Thoracic aorta (tissue), 2 donors: ENCODE data around the gene CRCP. TPM values are rescaled to one million over a fixed set of nuclear protein-coding genes. Genes with fewer than 3 reads are reported as not detected.
"Not testable (repeated sequence)": the region's sequence is repeated elsewhere in the genome, so short reads cannot be mapped to it uniquely, and the experiment has no call there.

Experiments used
- ATAC-seq: fragments of 150-250 bp; one replicate; pipeline ENCODE4 v1.8.0; 2017; ENCODE audit warnings: low read depth; ENCODE audit not compliant: insufficient number of reproducible peaks, low FRiP score
- DNase-seq: peaks from one replicate; pipeline ENCODE4 v3.0.0-alpha.2; 2020; ENCODE audit warnings: low spot score
- H3K27ac ChIP-seq, 2 donors: fragments of 200-600 bp; sonication (generic); 1 replicate in 1 of 2; 2 replicates in 1 of 2; pipeline ENCODE4 v1.5.1; 2016; ENCODE audit warnings: mild to moderate bottlenecking in 2 of 2, moderate library complexity in 2 of 2
- H3K27me3 ChIP-seq: fragments of 200-600 bp; sonication (generic); replicated peaks from 2 replicates; pipeline ENCODE4 v1.6.0; 2016; ENCODE audit warnings: mild to moderate bottlenecking; ENCODE audit not compliant: insufficient read depth
- H3K36me3 ChIP-seq: fragments of 200-600 bp; sonication (generic); one replicate; pipeline ENCODE4 v1.5.1; 2016
- H3K4me1 ChIP-seq, 2 donors: fragments of 200-600 bp; sonication (generic); 1 replicate in 1 of 2; 2 replicates in 1 of 2; pipeline versions ENCODE4 v1.5.1 to v1.6.0; 2016; ENCODE audit warnings: low read depth in 2 of 2, mild to moderate bottlenecking in 1 of 2; ENCODE audit not compliant: control insufficient read depth in 1 of 2
- H3K4me3 ChIP-seq: fragments of 200-600 bp; sonication (generic); 2 replicates; pipeline ENCODE4 v1.5.1; 2016; ENCODE audit warnings: mild to moderate bottlenecking
- H3K9me3 ChIP-seq: fragments of 200-600 bp; sonication (generic); 2 replicates; pipeline ENCODE4 v1.5.1; 2016
- total RNA-seq, 2 donors: library from RNA; depleted of rRNA; stranded (reverse); fragments of >200 nt; gene quantifications; one replicate each; pipeline versions ENCODE4 v1.1.0 to v1.2.3, GENCODE V29; 2016
- TF ChIP-seq, protein P1 (sequence below): fragments of 200-600 bp; sonication (generic); IDR thresholded peaks from one replicate; pipeline ENCODE4 v1.5.1; 2019; ENCODE audit warnings: antibody characterized with exemption

CRCP gene
- total RNA-seq, 2 donors from 2014 or later, result 32.5 to 43.5 TPM

DNA sequence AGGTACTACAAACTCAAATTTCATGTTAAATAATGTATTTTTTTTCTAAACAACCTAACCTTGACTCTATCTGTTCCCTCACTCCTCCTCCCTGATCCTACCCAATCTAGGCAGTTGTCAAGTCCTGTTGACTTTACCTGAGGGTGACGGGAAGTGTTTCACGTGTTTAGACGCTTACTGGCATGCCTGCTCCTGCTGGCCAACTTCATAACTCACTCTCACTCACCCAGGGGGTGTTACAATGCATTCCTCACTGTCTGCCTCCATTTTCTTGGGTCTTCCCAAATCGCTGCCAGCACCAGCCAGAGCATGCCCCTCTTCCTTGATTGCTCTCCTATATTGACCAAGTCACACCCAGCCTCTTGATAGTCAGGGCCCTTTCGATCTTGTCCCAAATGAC lies 28.3 kb downstream of the CRCP start:
- Histone ChIP-seq H3K36me3 (peaks cover 13% of the 10 kb centered on the region), H3K4me3 (no peak overlapping the region), H3K9me3 (no peaks in the 10 kb centered on the region), H3K27ac (no peak overlapping the region), H3K27me3 (no peaks in the 10 kb centered on the region), H3K4me1 (peaks cover 0 to 18% of the 10 kb centered on the region in 2 donors)
- TF ChIP-seq, protein P1, sequence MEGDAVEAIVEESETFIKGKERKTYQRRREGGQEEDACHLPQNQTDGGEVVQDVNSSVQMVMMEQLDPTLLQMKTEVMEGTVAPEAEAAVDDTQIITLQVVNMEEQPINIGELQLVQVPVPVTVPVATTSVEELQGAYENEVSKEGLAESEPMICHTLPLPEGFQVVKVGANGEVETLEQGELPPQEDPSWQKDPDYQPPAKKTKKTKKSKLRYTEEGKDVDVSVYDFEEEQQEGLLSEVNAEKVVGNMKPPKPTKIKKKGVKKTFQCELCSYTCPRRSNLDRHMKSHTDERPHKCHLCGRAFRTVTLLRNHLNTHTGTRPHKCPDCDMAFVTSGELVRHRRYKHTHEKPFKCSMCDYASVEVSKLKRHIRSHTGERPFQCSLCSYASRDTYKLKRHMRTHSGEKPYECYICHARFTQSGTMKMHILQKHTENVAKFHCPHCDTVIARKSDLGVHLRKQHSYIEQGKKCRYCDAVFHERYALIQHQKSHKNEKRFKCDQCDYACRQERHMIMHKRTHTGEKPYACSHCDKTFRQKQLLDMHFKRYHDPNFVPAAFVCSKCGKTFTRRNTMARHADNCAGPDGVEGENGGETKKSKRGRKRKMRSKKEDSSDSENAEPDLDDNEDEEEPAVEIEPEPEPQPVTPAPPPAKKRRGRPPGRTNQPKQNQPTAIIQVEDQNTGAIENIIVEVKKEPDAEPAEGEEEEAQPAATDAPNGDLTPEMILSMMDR, result no peak
- DNase-seq (no peak), ATAC-seq (no peak)

DNA sequence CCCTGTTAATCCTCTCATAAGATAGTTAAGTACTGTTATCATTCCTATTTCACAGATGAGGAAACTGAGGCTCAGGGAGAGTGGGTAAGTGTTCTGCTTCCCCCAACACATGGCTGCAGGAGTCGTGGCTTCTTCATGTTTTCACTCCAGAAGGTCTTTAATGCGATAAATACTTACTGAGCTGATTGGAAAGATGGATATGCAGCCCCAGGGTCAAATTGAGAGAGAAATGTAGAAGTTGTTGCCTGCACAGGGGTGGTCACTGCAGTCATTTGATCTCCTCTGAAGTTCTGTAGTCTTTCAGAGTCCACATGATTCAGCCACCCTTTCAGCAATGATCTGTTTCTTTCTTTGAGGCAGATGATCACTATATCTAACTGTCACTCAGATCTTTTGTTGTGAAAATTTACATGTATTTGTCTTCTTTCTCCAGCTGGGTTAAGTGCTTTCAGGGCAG lies 29.3 kb downstream of the CRCP start:
- TF ChIP-seq, protein P1, result no peak
- Histone ChIP-seq H3K27me3 (no peaks in the 10 kb centered on the region), H3K4me1 (peaks cover 0 to 16% of the 10 kb centered on the region in 2 donors), H3K9me3 (no peaks in the 10 kb centered on the region), H3K36me3 (peaks cover 13% of the 10 kb centered on the region), H3K27ac (no peak overlapping the region), H3K4me3 (no peak overlapping the region)
- DNase-seq (no peak), ATAC-seq (no peak)

DNA sequence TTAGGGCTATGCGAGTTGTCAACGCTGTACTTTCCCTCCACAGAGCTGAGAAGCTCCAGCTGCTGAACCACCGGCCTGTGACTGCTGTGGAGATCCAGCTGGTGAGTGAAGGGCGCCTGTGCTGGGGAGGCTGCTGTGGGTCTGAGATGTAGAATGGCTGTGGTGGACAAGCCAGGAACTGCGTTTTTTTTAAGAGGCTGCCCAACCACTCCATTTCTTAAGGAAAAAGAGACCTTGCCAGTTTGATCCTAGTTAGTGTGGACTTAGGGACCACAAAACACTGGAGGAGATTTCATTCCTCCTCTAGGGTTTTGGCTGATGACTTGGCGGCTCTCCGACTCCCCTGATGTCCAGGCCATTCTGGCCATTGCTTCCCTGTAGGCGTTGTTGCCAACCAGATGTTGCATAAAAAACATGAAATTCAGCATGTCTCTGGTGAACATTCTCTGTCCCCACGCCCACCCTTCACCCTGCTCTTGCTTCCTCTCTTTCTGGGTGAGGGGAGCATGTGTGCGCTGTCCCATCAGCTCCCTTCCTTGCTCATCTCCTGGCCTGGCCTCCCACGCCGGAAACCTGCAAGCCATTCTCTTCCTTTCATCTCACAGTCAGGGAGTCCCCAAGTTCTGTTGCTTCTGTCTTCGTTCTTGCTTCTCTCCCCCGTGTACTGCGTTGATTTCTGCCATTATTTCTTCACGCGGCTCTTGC lies 30.9 kb downstream of the CRCP start:
- TF ChIP-seq, protein P1, result no peak
- Histone ChIP-seq H3K4me3 (no peak overlapping the region), H3K27ac (no peak overlapping the region), H3K4me1 (peaks cover 0 to 17% of the 10 kb centered on the region in 2 donors), H3K9me3 (no peaks in the 10 kb centered on the region), H3K27me3 (no peaks in the 10 kb centered on the region), H3K36me3 (peaks cover 8% of the 10 kb centered on the region)
- ATAC-seq, result no peak
- DNase-seq, result no peak

DNA sequence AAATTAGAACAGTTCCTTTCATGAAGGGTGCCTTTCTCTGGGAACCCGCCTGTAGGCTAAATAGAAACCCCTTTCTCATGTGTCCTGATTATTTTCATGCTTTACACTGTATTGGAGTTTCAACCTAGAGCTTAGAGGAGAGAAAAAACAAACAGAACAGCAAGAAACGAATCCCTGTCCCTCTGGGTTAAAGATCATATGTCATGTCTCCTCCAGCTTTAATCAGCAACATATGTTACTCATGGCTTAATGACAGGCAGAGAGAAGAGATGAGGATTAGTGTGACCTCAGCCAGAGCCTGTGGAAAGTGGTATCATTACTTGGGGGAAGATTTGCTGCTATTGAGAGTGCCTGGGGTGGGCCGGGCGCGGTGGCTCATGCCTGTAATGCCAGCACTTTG lies 32.1 kb downstream of the CRCP start:
- TF ChIP-seq, protein P1, result no peak
- H3K27ac ChIP-seq, result no peak overlapping the region
- peaks cover 8% of the 10 kb centered on the region for H3K36me3 ChIP-seq
- H3K9me3 ChIP-seq, result no peaks in the 10 kb centered on the region
- ATAC-seq, result no peak
- no peaks in the 10 kb centered on the region for H3K27me3 ChIP-seq
- no peak for DNase-seq
- H3K4me1 ChIP-seq, result peaks cover 0 to 18% of the 10 kb centered on the region in 2 donors
- H3K4me3 ChIP-seq, result no peak overlapping the region

DNA sequence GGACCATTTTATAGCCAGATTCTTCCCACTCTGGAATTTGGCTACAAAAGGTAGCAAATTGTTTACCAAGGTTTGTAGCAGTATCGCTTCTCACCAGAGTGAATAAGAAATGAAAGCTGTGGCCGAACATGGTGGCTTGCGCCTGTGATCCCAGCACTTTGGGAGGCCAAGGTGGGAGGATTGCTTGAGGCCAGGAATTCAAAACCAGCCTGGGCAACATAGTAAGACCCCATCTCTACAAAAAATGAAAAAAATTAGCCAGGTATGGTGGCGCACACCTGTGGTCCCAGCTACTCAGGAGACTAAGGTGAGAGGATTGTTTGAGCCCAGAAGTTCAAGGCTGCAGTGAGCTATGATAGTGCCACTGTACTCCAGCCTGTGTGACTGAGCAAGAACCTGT lies 33.0 kb downstream of the CRCP start:
- not testable (repeated sequence) for ATAC-seq, H3K27me3 ChIP-seq, H3K27ac ChIP-seq, H3K9me3 ChIP-seq, H3K36me3 ChIP-seq, H3K4me3 ChIP-seq, DNase-seq
- H3K4me1 ChIP-seq, result peaks cover 9 to 28% of the 10 kb centered on the region in 2 donors
